Activated CD4-positive, alpha-beta T cell treated with anti-CD3 and anti-CD28 coated beads, Interleukin-2, Interleukin-4, amounts not matched to agents 100 ng/mL and 50 ng/mL, durations not matched to agents 16 hours and 8 hours (primary cell): ENCODE data around the gene KDM3B.
"Not testable (repeated sequence)": the region's sequence is repeated elsewhere in the genome, so short reads cannot be mapped to it uniquely, and the experiment has no call there.

ENCODE experiments used
- DNase-seq: peaks from one replicate; pipeline ENCODE4 v3.0.0-alpha.2; 2020; ENCODE audit warnings: low spot score

KDM3B gene, protein sequence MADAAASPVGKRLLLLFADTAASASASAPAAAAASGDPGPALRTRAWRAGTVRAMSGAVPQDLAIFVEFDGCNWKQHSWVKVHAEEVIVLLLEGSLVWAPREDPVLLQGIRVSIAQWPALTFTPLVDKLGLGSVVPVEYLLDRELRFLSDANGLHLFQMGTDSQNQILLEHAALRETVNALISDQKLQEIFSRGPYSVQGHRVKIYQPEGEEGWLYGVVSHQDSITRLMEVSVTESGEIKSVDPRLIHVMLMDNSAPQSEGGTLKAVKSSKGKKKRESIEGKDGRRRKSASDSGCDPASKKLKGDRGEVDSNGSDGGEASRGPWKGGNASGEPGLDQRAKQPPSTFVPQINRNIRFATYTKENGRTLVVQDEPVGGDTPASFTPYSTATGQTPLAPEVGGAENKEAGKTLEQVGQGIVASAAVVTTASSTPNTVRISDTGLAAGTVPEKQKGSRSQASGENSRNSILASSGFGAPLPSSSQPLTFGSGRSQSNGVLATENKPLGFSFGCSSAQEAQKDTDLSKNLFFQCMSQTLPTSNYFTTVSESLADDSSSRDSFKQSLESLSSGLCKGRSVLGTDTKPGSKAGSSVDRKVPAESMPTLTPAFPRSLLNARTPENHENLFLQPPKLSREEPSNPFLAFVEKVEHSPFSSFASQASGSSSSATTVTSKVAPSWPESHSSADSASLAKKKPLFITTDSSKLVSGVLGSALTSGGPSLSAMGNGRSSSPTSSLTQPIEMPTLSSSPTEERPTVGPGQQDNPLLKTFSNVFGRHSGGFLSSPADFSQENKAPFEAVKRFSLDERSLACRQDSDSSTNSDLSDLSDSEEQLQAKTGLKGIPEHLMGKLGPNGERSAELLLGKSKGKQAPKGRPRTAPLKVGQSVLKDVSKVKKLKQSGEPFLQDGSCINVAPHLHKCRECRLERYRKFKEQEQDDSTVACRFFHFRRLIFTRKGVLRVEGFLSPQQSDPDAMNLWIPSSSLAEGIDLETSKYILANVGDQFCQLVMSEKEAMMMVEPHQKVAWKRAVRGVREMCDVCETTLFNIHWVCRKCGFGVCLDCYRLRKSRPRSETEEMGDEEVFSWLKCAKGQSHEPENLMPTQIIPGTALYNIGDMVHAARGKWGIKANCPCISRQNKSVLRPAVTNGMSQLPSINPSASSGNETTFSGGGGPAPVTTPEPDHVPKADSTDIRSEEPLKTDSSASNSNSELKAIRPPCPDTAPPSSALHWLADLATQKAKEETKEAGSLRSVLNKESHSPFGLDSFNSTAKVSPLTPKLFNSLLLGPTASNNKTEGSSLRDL (N-terminal part only)

GRCh38 chr5:138352071-138352721 is at the start of gene KDM3B:
Gene KDM3B (plus strand): TSS chr5:138352685. CDS start chr5:138352796, 111 bp downstream.
- DNase-seq = peak; percentile 92

- no peak for DNase-seq
Measured at GRCh38 chr5:138303372-138303771, 49.1 kb upstream of the KDM3B start.

DNA sequence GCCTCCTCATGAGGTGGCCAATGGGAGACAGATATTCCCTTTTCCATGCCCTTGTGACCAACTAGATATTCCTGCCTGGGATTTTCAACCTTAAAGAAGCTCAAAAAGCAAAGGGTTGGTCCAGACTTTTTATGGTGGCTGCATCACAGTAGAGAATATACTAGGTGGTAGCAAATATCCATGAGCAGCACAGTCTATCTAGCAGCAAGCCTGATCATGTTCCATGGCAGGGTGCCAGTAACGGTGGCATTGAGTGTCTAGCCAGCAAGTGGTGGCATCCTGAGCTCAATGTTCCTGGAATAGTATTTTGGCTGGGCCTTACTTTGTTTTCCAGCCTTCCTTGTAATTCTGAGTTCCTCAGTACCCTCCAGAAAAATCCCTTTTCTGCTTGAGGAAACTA is 46.7 kb upstream of the KDM3B start:
- no peak for DNase-seq

GRCh38 chr5:138315751-138316278 is 36.7 kb upstream of the KDM3B start:
- no peak for DNase-seq

- DNase-seq = no peak
Measured at GRCh38 chr5:138316355-138316754, 36.1 kb upstream of the KDM3B start.

- DNase-seq = not testable (repeated sequence)
Measured at GRCh38 chr5:138318211-138318610, 34.3 kb upstream of the KDM3B start.

- no peak for DNase-seq
Measured at GRCh38 chr5:138330813-138331448, 21.6 kb upstream of the KDM3B start.

GRCh38 chr5:138331449-138332368 is 20.8 kb upstream of the KDM3B start, which contains the start of gene CDC25C:
Gene CDC25C (minus strand): TSS chr5:138331804. CDS start chr5:138331180, 624 bp downstream.
- peak; percentile 98 for DNase-seq

DNA sequence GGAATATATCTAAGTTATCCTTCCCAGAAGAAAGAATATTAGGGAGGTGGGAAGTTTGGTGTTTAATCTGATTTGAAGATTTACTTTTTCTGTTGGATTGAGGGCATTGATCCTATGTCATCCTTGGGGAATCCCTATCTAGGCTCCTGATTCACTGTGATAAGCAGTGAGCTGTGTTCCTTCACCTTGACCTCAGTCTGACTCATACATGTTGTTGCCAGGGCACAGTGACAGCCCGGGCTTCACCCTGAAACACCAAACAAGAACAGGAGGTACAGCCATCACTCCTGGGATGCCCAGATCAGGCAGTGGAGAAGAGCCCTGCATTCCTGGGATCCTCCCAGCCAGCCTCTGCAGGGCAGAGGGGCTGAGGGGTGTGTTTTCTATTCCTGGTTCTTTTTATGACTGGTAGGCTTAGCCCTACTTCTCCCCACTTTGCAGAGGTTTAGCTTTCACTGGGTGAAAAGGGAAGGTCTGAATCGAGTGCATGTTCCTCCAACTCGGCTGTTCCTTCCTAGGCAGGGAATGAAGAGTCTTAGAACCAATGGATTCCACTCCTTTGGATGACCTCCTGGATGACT is 17.5 kb upstream of the KDM3B start:
- DNase-seq = no peak

DNA sequence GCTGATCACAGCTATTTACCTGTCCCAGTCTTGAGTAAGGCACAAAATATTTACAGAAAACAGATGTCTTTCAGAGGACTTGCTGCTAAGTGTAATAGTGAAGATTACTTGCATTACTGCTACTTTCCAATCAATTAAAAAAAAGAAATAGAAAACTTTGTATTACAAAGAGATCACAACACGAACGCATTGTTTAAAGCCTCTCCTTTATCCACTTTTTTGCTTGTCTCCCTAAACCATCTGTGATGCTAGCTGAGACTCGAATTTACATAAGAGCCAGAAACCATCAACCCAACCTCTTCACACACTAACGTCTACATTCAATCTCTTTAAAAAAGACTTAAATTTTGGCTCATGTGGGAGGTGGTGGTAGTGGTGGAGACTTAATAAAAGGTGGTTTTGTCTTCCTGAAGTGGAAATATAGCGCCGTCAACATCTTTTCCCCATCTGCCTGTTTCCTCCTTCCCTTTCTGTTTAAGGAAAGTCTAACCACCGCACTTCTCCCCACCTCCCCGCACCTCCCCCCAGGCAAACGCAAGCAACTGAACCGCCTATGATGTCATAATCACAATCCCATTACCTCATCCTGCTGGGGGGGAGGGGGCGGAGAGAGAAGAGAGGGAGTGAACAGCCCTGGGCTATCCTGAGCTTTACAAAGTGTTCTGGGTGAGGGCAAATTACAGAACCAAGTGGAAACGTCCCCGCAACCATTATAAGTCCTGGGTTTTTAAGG is 15.4 kb upstream of the KDM3B start:
- no peak for DNase-seq

GRCh38 chr5:138337685-138338410 is 14.6 kb upstream of the KDM3B start, which contains the start of gene FAM53C:
Gene FAM53C (plus strand): TSS chr5:138338266. CDS start chr5:138341336, 3,070 bp downstream.
- peak; percentile 93 for DNase-seq

- DNase-seq = no peak
Measured at GRCh38 chr5:138338411-138339090, 13.9 kb upstream of the KDM3B start.

- DNase-seq = no peak
Measured at GRCh38 chr5:138339091-138339456, 13.4 kb upstream of the KDM3B start.

DNA sequence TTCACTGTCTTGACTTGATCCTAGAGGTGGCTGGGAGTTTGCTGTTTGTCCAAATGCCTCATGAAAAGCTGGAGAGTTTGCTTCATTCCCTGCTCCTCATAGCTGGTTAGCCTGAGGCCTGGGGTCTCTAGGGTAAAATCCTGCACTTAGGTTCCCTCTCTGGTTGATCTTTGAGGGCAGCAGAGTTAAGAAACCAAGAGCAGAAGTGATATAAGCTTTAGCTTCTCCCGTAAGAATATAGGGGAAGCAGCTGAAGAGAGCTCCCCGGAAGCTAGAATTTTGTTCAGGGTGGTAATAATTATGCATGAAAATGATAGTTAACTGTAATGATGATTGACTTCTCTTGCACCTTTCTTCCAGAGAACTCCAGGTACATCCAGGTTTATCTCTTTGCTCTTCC is 13.0 kb upstream of the KDM3B start:
- DNase-seq = no peak

DNA sequence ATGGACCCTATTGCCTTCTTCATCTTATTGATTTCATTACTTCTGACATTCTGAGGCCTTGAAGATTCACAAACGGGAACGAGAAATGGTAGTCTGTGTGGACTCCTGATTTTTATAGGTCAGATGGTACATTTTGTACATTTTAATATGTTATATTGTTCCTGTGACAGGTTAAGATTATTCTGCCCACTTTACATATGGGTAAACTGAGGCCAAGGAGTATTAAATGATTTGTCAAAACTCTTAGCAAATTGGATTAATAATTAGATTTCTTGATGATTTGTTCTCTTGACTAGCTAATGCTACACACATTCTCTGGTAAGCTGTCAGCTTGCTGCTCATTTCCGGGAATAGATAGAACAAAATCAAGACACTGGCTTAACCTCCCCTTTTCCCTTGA is 12.5 kb upstream of the KDM3B start:
- no peak for DNase-seq

GRCh38 chr5:138344887-138345622 is 7.4 kb upstream of the KDM3B start:
- DNase-seq = no peak
